Measurements from ENCODE around the gene MYOT.
A peak's percentile ranks its signal among the peaks of the same experiment; 100 is the strongest.

GRCh38 chr5:137933491-137933911 lies 65.8 kb downstream of the MYOT start:
- no peak for TF ChIP-seq RARB (CRISPR knock-in tag; IDR thresholded peaks at IDR 0.05)
- 0 out of 2 replicates have a peak, but pooled peaks have one; percentile 30 for TF ChIP-seq ZNF8 (CRISPR knock-in tag; IDR thresholded peaks at IDR 0.05)
- no peak for TF ChIP-seq ARNTL (CRISPR knock-in tag; IDR thresholded peaks at IDR 0.05; ENCODE audit: borderline replicate concordance, low read depth)
- TF ChIP-seq PATZ1 (CRISPR knock-in tag; IDR thresholded peaks at IDR 0.05; ENCODE audit: borderline replicate concordance), result no peak
- no peak for TF ChIP-seq OSR1 (CRISPR knock-in tag; IDR thresholded peaks at IDR 0.05)
- no peak for TF ChIP-seq CREB5 (CRISPR knock-in tag; IDR thresholded peaks at IDR 0.05; ENCODE audit: low read depth)
- no peak for TF ChIP-seq ZFP30 (CRISPR knock-in tag; IDR thresholded peaks at IDR 0.05)
- TF ChIP-seq BACH2 (CRISPR knock-in tag; IDR thresholded peaks at IDR 0.05; ENCODE audit: borderline replicate concordance), result no peak
- no peak; the same call in 1 of the 2 replicates for TF ChIP-seq CSDC2 (CRISPR knock-in tag; IDR thresholded peaks at IDR 0.05)
- no peak for TF ChIP-seq POU6F1 (CRISPR knock-in tag; IDR thresholded peaks at IDR 0.05; ENCODE audit: borderline replicate concordance, low read depth)
- no peak for TF ChIP-seq GLIS3 (CRISPR knock-in tag; IDR thresholded peaks at IDR 0.05)
- TF ChIP-seq ESRRG (CRISPR knock-in tag; IDR thresholded peaks at IDR 0.05), result no peak
- peak; percentile 71 for TF ChIP-seq ZC3H10 (CRISPR knock-in tag; IDR thresholded peaks at IDR 0.05)
- TF ChIP-seq SNAI2 (CRISPR knock-in tag; IDR thresholded peaks at IDR 0.05), result no peak

All from SK-N-SH treated with all-trans-retinoic acid at 6 μM for 48 hours (cell line).